Kidney epithelial cell (primary cell): Measurements from ENCODE around the gene RYR3. TPM values are rescaled to one million over a fixed set of nuclear protein-coding genes. Genes with fewer than 3 reads are reported as not detected.

Source experiments
- DNase-seq: peaks from one replicate; pipeline ENCODE4 v3.0.0-alpha.2; 2010; ENCODE audit warnings: low read depth
- H3K27me3 ChIP-seq: 2 replicates; pipeline ENCODE4 v1.6.0; 2011; ENCODE audit warnings: low read length; ENCODE audit not compliant: control insufficient read depth, insufficient read depth
- H3K36me3 ChIP-seq: 2 replicates; pipeline ENCODE4 v1.5.1; 2011; ENCODE audit warnings: low read length; ENCODE audit not compliant: control insufficient read depth, insufficient read depth
- H3K4me3 ChIP-seq: 2 replicates; pipeline ENCODE4 v1.5.1; 2011; ENCODE audit warnings: low read depth, mild to moderate bottlenecking, control low read depth, low read length
- CTCF ChIP-seq: IDR thresholded peaks from 2 replicates; pipeline ENCODE4 v1.5.1; 2011; ENCODE audit warnings: mild to moderate bottlenecking, moderate library complexity, low read length, control low read depth, inconsistent platforms; ENCODE audit not compliant: insufficient read depth, poor library complexity, severe bottlenecking
- total RNA-seq: library from RNA; depleted of rRNA; stranded (reverse); fragments of >200 nt; gene quantifications from 2 replicates; pipeline ENCODE4 v1.2.3, GENCODE V29; 2015

Gene RYR3
- total RNA-seq, 1 donor from 2014 or later, result 0.50 TPM

- Histone ChIP-seq H3K4me3 (no peak overlapping the region), H3K36me3 (no peaks in the 10 kb centered on the region), H3K27me3 (no peaks in the 10 kb centered on the region)
- DNase-seq, result no peak
- TF ChIP-seq CTCF, result no peak
These were observed 71.7 kb downstream of the RYR3 start for GRCh38 chr15:33382491-33382890.

GRCh38 chr15:33384307-33384706, 73.5 kb downstream of the RYR3 start:
- DNase-seq, result no peak

GRCh38 chr15:33392453-33392852, 81.7 kb downstream of the RYR3 start:
- no peaks in the 10 kb centered on the region for H3K27me3 ChIP-seq
- no peak for TF ChIP-seq CTCF

More at GRCh38 chr15:33384307-33384706, 73.5 kb downstream of the RYR3 start:
- TF ChIP-seq CTCF, result no peak
- H3K36me3 ChIP-seq, result no peaks in the 10 kb centered on the region
- H3K4me3 ChIP-seq, result no peak overlapping the region
- no peaks in the 10 kb centered on the region for H3K27me3 ChIP-seq

GRCh38 chr15:33393546-33393945, 82.8 kb downstream of the RYR3 start:
- H3K27me3 ChIP-seq, result no peaks in the 10 kb centered on the region
- no peak for TF ChIP-seq CTCF
- DNase-seq, result no peak

More at GRCh38 chr15:33392453-33392852, 81.7 kb downstream of the RYR3 start:
- Histone ChIP-seq H3K36me3 (no peaks in the 10 kb centered on the region), H3K4me3 (no peak overlapping the region)
- DNase-seq, result no peak

GRCh38 chr15:33395321-33395720, 84.6 kb downstream of the RYR3 start:
- no peak for TF ChIP-seq CTCF
- no peak overlapping the region for H3K4me3 ChIP-seq
- no peak for DNase-seq
- no peaks in the 10 kb centered on the region for H3K27me3 ChIP-seq
- no peaks in the 10 kb centered on the region for H3K36me3 ChIP-seq

More at GRCh38 chr15:33393546-33393945, 82.8 kb downstream of the RYR3 start:
- no peaks in the 10 kb centered on the region for H3K36me3 ChIP-seq
- H3K4me3 ChIP-seq, result no peak overlapping the region

GRCh38 chr15:33395846-33396245, 85.1 kb downstream of the RYR3 start:
- Histone ChIP-seq H3K27me3 (no peaks in the 10 kb centered on the region), H3K4me3 (no peak overlapping the region), H3K36me3 (no peaks in the 10 kb centered on the region)
- no peak for TF ChIP-seq CTCF
- DNase-seq, result no peak
